Activated T-cell treated with anti-CD3 and anti-CD28 coated beads, Interleukin-2, amount 50 U/mL, for 24 hours (primary cell): ENCODE results near the gene LIN52.

Experiments
- DNase-seq: peaks from one replicate; pipeline ENCODE4 v3.0.0-alpha.2; 2020
- H3K27ac Mint-ChIP-seq: 2 replicates; pipeline ENCODE4 v1.8.0; 2020; ENCODE audit warnings: mild to moderate bottlenecking, mixed read lengths
- H3K27me3 Mint-ChIP-seq: 2 replicates; pipeline ENCODE4 v1.8.0; 2020; ENCODE audit warnings: mixed read lengths
- H3K36me3 Mint-ChIP-seq: 2 replicates; pipeline ENCODE4 v1.8.0; 2020; ENCODE audit warnings: low read depth, mixed read lengths
- H3K4me1 Mint-ChIP-seq: 2 replicates; pipeline ENCODE4 v1.8.0; 2020; ENCODE audit warnings: low read depth, mixed read lengths
- H3K4me3 Mint-ChIP-seq: 2 replicates; pipeline ENCODE4 v1.8.0; 2020; ENCODE audit warnings: mild to moderate bottlenecking, moderate library complexity, mixed read lengths
- H3K9me3 Mint-ChIP-seq: 2 replicates; pipeline ENCODE4 v1.8.0; 2020; ENCODE audit warnings: mixed read lengths

Gene LIN52

GRCh38 chr14:74218462-74218861 lies 133.7 kb downstream of the LIN52 start:
- Mint-ChIP-seq H3K9me3 (no peaks in the 10 kb centered on the region), H3K27ac (no peak overlapping the region), H3K27me3 (peaks cover 28% of the 10 kb centered on the region), H3K4me1 (peaks cover 6% of the 10 kb centered on the region), H3K4me3 (no peak overlapping the region), H3K36me3 (no peaks in the 10 kb centered on the region)
- DNase-seq, result no peak

- no peaks in the 10 kb centered on the region for H3K9me3 Mint-ChIP-seq
- DNase-seq, result no peak
- H3K4me1 Mint-ChIP-seq, result peaks cover 6% of the 10 kb centered on the region
- H3K27ac Mint-ChIP-seq, result no peak overlapping the region
- H3K36me3 Mint-ChIP-seq, result no peaks in the 10 kb centered on the region
- H3K27me3 Mint-ChIP-seq, result peaks cover 33% of the 10 kb centered on the region
- H3K4me3 Mint-ChIP-seq, result no peak overlapping the region
These were observed 134.8 kb downstream of the LIN52 start for GRCh38 chr14:74219277-74220205.

DNA sequence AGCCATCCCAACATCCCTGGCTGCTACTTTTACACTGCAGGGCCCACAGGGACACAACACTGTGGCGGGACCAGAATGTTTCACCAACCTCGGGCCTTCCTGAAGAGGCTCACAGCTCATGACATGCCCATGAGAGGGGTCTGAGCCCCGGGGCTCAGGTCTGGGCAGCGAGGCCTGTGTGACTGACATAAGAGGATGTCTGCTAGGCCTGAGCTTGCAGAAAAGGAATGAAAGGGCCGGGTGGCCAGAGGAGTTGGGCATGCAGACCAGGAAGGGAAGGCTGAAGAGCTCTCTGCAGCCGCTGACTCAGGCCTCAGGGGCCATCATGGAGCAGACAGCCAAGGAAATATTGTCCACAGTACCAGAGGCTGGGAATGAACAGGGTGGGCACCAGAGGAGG lies 136.2 kb downstream of the LIN52 start:
- no peak overlapping the region for H3K27ac Mint-ChIP-seq
- peaks cover 36% of the 10 kb centered on the region for H3K27me3 Mint-ChIP-seq
- no peaks in the 10 kb centered on the region for H3K9me3 Mint-ChIP-seq
- no peak for DNase-seq
- no peaks in the 10 kb centered on the region for H3K36me3 Mint-ChIP-seq
- peaks cover 6% of the 10 kb centered on the region for H3K4me1 Mint-ChIP-seq
- no peak overlapping the region for H3K4me3 Mint-ChIP-seq

GRCh38 chr14:74221741-74222140 lies 137.0 kb downstream of the LIN52 start:
- Mint-ChIP-seq H3K36me3 (no peaks in the 10 kb centered on the region), H3K4me3 (no peak overlapping the region), H3K4me1 (peaks cover 6% of the 10 kb centered on the region), H3K27ac (no peak overlapping the region), H3K9me3 (no peaks in the 10 kb centered on the region), H3K27me3 (peaks cover 34% of the 10 kb centered on the region)
- no peak for DNase-seq

DNA sequence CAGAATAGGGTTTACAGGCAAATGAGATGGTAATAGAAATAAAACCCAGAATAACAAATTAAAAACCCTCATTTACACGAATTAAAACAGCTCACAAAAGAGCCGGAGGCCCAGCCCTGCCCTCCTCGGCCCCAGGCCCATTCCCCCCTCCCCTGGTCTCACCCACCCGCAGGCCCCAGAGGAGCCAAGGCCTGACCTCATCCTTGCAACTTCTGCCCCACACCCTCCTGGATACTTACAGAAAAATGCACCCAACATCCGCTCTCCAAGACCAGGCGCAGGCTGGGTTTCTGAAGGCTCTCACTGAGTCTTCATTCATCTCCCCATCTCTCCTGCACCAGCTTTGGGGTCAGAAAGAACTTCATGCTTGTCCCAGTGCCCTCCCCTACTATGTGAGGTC lies 138.3 kb downstream of the LIN52 start:
- H3K36me3 Mint-ChIP-seq, result no peaks in the 10 kb centered on the region
- no peak overlapping the region for H3K27ac Mint-ChIP-seq
- no peak for DNase-seq
- peaks cover 34% of the 10 kb centered on the region for H3K27me3 Mint-ChIP-seq
- H3K9me3 Mint-ChIP-seq, result no peaks in the 10 kb centered on the region
- no peak overlapping the region for H3K4me3 Mint-ChIP-seq
- H3K4me1 Mint-ChIP-seq, result peaks cover under 1% of the 10 kb centered on the region

- no peak overlapping the region for H3K4me3 Mint-ChIP-seq
- no peak overlapping the region for H3K27ac Mint-ChIP-seq
- no peaks in the 10 kb centered on the region for H3K36me3 Mint-ChIP-seq
- peaks cover 6% of the 10 kb centered on the region for H3K9me3 Mint-ChIP-seq
- no peaks in the 10 kb centered on the region for H3K4me1 Mint-ChIP-seq
- DNase-seq, result no peak
- H3K27me3 Mint-ChIP-seq, result peaks cover 55% of the 10 kb centered on the region
These were observed 147.0 kb downstream of the LIN52 start for GRCh38 chr14:74231784-74232183.

GRCh38 chr14:74235017-74235416 lies 150.3 kb downstream of the LIN52 start:
- DNase-seq, result no peak
- H3K4me3 Mint-ChIP-seq, result no peak overlapping the region
- H3K36me3 Mint-ChIP-seq, result no peaks in the 10 kb centered on the region
- no peak overlapping the region for H3K27ac Mint-ChIP-seq
- no peaks in the 10 kb centered on the region for H3K4me1 Mint-ChIP-seq
- H3K27me3 Mint-ChIP-seq, result peaks cover 64% of the 10 kb centered on the region
- H3K9me3 Mint-ChIP-seq, result peaks cover 6% of the 10 kb centered on the region

DNA sequence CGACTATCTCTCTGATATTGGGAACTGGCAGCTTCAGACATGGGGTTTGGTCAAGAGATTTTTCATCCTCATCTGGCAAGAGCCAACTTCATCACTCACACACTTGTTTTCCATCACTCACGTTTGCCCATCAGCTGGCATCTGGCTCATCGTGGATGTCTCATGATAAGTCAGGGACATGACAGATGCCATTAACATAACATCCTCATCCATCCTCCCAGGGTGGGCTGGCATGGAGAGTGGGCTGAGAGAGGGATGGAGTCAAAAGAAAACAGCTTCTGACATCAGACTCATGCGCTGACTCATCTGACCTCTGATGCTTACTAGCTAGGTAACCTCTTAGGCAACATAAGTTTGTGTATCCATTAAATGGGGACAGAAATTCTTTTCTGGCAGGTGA lies 152.7 kb downstream of the LIN52 start:
- peaks cover 74% of the 10 kb centered on the region for H3K27me3 Mint-ChIP-seq
- no peak for DNase-seq
- no peak overlapping the region for H3K27ac Mint-ChIP-seq
- H3K4me3 Mint-ChIP-seq, result no peak overlapping the region
- H3K36me3 Mint-ChIP-seq, result no peaks in the 10 kb centered on the region
- peaks cover under 1% of the 10 kb centered on the region for H3K9me3 Mint-ChIP-seq
- H3K4me1 Mint-ChIP-seq, result peaks cover 19% of the 10 kb centered on the region

DNA sequence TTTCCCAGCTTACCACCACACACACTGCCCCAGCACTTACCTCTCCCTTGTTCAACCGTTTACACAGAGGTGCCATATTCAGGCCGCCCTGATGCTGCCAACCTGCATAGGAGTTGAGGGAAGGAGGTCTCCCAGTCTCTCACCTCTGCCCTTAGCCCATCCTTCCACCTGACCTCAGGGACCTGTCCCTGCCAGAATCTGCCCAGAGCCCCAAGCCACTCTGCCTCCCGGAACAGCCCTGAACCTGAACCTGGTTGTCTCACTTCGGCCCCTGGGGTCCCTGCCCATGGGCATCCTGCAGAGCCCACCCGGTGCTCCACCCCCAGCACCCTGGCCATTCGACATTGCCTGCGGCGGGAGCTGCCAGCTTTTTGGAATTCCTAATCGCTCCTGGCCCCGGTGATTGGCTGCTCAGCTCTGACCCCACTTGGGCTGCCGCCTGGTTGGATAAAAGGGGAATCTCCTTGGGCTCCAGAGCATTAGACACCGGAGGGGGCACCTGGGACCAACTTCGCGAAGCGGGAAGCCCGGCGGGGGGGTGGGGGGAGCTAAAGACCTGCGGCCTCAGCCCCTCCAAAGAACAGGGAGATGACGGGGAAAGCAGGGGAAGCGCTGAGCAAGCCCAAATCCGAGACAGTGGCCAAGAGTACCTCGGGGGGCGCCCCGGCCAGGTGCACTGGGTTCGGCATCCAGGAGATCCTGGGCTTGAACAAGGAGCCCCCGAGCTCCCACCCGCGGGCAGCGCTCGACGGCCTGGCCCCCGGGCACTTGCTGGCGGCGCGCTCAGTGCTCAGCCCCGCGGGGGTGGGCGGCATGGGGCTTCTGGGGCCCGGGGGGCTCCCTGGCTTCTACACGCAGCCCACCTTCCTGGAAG lies 154.5 kb downstream of the LIN52 start, which contains the start of gene VSX2:
Gene VSX2, plus strand, starts transcription at position 476 of the 874 bp plus-strand sequence. Its CDS starts 113 bp downstream, at position 589.
- Mint-ChIP-seq H3K9me3 (no peaks in the 10 kb centered on the region), H3K36me3 (no peaks in the 10 kb centered on the region), H3K27me3 (peaks cover 81% of the 10 kb centered on the region), H3K4me1 (peaks cover 19% of the 10 kb centered on the region), H3K4me3 (peak within 1 kb of the TSS; percentile 60), H3K27ac (no peak within 1 kb of the TSS)
- DNase-seq, result no peak

DNA sequence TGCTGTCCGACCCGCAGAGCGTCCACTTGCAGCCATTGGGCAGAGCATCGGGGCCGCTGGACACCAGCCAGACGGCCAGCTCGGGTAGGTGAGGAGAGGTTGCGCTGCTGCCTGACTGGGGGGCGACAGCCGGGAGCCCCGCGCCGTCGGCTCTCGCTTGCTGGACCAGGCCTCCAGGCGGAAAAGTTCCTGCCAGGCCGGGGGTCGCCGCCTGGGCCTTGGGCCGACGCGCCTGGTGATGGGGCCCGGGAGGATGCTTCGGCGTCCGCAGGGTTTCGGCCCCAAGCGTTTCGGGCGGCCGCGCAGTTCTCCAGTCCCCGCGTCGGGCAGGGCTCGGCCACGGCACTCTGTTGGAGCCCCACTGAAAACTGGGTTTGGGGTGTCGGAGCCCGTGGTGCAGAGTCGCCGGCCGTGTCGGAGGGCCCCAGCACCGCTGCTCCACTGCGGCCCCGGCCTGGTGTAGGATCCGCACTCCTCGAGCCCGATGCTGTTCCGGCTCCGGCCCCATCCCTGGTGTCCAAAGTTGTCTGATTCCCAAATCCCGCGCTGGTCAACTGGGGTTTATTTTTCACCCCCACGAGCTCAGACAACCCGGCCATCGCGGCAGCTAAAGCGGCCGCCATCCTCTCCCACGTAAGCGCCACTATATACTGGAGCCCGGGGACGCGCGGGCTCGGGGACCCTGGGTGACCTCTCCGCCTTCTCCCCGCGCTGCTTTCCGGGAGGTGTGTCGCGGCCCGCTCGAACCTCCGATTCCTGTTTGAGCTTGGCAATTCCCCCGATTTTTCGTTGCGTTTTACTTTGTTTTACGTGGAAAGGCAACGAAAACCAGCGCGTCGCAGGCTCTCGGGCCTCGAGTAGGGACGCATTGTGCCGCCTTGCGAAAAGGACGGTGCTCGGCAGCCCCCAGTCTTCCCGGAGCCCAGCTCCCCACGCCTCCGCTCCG lies 155.4 kb downstream of the LIN52 start:
- Mint-ChIP-seq H3K9me3 (no peaks in the 10 kb centered on the region), H3K36me3 (no peaks in the 10 kb centered on the region), H3K4me1 (peaks cover 19% of the 10 kb centered on the region), H3K27ac (no peak overlapping the region), H3K4me3 (peak overlapping the region; percentile 60), H3K27me3 (peaks cover 86% of the 10 kb centered on the region)
- DNase-seq, result peak; percentile 49

DNA sequence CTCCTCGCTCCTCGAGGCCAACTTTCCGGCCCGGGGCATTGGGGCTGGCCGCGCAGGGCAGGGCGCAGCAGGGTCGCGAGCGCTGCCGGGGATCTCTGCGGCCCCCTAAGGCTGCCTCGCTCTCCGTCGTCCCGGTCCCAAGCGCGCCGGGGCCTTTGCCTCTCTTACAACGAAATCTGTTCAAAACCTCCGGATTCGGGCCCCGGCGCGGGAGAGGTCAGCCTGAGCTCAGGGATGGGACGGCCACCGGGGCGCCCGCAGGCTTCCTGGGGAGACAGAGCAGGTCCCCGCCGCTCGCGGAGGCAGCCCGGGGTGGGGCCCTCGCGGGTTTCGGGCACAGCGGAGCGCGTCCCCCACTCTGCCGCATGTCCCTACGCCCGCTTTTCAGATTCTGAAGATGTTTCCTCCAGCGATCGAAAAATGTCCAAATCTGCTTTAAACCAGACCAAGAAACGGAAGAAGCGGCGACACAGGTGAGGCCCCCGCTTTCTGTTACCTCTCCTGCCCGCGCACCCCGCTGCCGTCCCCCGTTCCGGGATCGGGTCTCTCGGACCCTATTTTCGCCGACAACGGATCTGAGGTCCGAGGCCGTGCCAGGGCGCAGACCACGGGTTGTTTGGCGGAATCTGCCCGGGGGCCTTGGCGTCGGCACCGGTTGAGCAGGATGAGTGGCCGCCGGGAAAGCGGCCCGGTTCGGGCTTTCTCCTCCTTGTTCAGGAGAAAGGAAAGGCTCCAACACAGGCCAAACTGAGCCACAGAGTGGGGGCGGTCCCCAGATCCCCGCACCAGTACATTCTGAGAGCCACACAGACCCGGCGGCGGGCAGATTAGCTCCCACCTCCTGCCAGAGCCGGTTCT lies 156.3 kb downstream of the LIN52 start:
- Mint-ChIP-seq H3K27me3 (peaks cover 89% of the 10 kb centered on the region), H3K4me3 (peak overlapping the region; percentile 60)

DNA sequence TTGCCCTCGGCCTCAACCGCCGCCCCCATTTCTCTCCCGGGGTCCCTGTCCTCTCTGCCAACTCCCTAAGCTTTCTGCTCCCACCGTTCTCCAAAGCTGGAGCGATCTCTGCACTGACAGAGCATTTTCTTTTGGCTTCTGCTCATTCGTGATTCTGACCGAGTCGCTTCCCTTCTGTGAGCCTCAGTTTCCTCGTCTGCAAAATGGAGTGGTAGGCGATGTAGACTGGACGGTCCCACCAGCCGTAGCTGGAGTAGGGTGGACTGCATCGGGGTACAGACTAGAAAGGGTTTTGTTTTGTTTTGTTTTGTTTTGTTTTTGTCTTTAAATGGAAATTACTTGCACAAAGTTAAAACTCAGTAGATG lies 156.9 kb downstream of the LIN52 start:
- H3K27ac Mint-ChIP-seq, result no peak overlapping the region

More for the DNA sequence above, 156.3 kb downstream of the LIN52 start:
- Mint-ChIP-seq H3K27ac (no peak overlapping the region), H3K9me3 (no peaks in the 10 kb centered on the region), H3K4me1 (peaks cover 19% of the 10 kb centered on the region), H3K36me3 (no peaks in the 10 kb centered on the region)
- DNase-seq, result peak; percentile 47

DNA sequence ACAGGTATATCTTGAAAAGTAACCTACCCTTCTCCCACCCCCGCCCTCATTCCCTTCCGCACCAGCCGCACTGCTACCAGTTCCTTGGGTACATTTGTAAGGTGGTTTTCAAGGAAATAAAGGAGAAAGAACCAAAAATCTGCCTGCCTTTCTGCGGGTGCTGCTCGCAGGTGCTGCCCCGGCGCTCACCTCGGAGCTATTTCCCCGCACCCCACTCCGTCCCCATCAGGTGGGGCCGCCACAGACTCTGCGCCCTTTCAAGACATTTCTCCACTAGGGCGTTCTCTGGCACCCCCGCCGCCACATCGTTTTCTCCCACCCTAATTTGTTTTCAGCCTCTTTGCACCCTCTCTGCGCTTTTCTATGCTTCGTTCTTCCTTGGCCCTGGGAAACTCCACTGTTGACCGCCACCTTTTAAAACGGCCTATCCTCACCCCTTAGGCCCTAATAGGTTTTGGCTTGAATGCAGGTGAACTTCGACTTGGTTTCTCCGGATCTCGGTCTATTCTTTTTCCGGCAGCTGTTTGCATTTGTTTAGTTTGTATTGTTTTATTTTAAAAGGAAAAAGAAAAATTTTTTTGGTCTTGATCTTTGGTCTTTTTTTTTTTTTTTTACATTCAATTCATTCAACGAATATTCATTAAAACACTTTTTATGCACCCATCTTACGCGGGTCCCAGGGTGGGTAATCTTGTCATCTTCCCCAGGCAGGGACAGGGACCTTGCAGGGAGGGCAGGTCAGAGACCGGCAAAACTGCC lies 157.4 kb downstream of the LIN52 start:
- Mint-ChIP-seq H3K36me3 (no peaks in the 10 kb centered on the region), H3K9me3 (no peaks in the 10 kb centered on the region), H3K4me3 (peak overlapping the region; percentile 21), H3K27me3 (peaks cover 93% of the 10 kb centered on the region), H3K27ac (no peak overlapping the region), H3K4me1 (peaks cover 19% of the 10 kb centered on the region)
- no peak for DNase-seq

More for the DNA sequence above, 156.9 kb downstream of the LIN52 start:
- Mint-ChIP-seq H3K27me3 (peaks cover 92% of the 10 kb centered on the region), H3K36me3 (no peaks in the 10 kb centered on the region), H3K4me1 (peaks cover 19% of the 10 kb centered on the region), H3K9me3 (no peaks in the 10 kb centered on the region), H3K4me3 (peak overlapping the region; percentile 60)
- no peak for DNase-seq
